Neural cell (in vitro differentiated cells): ENCODE data around the gene XDH.

ENCODE experiments used
- EP300 ChIP-seq: fragments of 450-650 bp; conservative IDR thresholded peaks from 2 replicates; pipeline ENCODE4 v1.6.1; 2014; ENCODE audit warnings: antibody characterized with exemption, mild to moderate bottlenecking, moderate library complexity; ENCODE audit not compliant: poor library complexity, severe bottlenecking
- POLR2AphosphoS5 ChIP-seq: IDR thresholded peaks from 2 replicates; pipeline ENCODE4 v1.6.1; 2012
- RAD21 ChIP-seq: fragments of 450-650 bp; conservative IDR thresholded peaks from 2 replicates; pipeline ENCODE4 v1.6.1; 2014; ENCODE audit warnings: antibody characterized with exemption, mild to moderate bottlenecking, moderate library complexity
- SMC3 ChIP-seq: fragments of 450-650 bp; conservative IDR thresholded peaks from 2 replicates; pipeline ENCODE4 v1.6.1; 2014; ENCODE audit warnings: antibody characterized with exemption, mild to moderate bottlenecking, moderate library complexity; ENCODE audit not compliant: poor library complexity
- TF ChIP-seq, protein P1 (sequence below): fragments of 450-650 bp; IDR thresholded peaks from 2 replicates; pipeline ENCODE4 v1.5.1; 2014; ENCODE audit warnings: antibody characterized with exemption, mild to moderate bottlenecking, moderate library complexity; ENCODE audit not compliant: poor library complexity, severe bottlenecking

DNA sequence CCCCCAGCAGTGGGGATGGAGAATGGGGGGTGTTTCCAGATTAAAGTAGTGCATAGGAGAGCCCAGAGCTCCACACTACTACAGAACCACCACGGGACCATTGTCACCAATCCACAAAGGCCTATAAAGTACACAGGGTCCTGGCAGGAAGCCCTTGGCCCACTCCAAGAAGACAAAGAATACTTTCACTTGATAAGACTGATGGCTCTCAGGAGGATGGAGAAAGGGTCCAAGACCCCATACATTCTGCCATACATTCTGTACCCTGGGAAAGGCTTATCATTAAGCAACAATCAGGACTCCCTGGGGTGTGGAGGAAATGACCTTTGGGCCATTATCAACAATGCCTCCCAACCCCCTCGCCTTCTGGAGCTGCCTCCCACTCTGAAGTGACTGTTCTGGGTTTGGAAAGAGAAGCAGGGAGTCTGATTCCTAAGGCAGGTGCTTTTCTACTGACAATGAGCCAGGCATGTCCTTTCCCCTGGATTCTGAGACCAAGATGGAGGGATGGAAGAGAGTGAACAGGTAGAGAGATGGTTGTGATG is 85.4 kb downstream of the XDH start:
- TF ChIP-seq, protein P1, sequence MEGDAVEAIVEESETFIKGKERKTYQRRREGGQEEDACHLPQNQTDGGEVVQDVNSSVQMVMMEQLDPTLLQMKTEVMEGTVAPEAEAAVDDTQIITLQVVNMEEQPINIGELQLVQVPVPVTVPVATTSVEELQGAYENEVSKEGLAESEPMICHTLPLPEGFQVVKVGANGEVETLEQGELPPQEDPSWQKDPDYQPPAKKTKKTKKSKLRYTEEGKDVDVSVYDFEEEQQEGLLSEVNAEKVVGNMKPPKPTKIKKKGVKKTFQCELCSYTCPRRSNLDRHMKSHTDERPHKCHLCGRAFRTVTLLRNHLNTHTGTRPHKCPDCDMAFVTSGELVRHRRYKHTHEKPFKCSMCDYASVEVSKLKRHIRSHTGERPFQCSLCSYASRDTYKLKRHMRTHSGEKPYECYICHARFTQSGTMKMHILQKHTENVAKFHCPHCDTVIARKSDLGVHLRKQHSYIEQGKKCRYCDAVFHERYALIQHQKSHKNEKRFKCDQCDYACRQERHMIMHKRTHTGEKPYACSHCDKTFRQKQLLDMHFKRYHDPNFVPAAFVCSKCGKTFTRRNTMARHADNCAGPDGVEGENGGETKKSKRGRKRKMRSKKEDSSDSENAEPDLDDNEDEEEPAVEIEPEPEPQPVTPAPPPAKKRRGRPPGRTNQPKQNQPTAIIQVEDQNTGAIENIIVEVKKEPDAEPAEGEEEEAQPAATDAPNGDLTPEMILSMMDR, result no peak
- TF ChIP-seq SMC3, result no peak
- no peak for TF ChIP-seq RAD21
- no peak for TF ChIP-seq EP300
- TF ChIP-seq POLR2AphosphoS5, result no peak
